Measurements from ENCODE around the gene FAM81A.
A peak's percentile ranks its signal among the peaks of the same experiment; 100 is the strongest.
"Not testable (repeated sequence)": the region's sequence is repeated elsewhere in the genome, so short reads cannot be mapped to it uniquely, and the experiment has no call there.

Gene FAM81A

DNA sequence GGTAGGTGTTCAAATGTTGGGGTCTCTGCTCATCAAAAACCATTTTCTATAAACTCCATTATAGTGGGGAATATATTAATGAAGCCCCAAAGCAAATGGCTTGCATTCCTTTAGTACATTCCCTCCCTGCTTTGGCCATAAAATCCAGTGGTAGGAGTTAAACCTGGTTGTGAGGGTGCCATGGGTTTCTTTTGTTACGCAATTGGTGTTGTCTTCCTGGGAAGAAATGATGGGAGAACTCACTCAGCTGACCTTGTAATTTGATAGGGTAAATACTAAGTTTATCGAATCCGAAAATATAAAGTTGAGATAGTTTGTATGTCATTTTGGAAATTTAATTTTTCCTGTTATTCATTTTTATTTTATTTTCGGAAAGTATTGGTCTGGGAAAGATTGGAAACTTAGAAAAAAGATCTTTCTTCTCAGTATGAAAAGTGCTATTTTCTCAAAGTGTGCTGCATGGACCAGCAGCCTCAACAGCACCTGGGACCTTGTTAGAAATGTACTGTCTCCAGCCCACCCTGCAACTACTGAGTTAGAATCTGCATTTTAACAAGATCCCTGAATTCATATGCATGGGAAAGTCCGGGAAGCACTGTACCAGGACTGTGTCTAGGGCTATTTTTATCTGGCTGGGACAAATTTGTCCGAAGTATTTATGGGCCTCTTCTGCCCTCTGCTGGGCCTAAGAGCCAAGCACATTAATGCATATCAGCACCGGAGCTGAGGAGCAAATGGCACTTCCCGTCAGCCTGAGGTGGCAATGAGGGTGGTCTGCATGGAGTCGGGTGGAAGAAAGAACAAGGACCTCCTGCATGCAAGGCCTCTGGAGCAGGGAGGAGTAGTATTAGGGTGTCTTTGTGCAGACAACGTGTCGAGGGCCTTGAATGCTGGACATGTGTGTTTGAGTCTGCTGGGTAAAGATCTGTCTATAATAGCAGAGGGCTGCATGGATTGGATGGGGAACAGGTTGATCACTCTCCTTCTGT is 54.7 kb downstream of the FAM81A start:
- DNase-seq: peak; percentile 59

DNA sequence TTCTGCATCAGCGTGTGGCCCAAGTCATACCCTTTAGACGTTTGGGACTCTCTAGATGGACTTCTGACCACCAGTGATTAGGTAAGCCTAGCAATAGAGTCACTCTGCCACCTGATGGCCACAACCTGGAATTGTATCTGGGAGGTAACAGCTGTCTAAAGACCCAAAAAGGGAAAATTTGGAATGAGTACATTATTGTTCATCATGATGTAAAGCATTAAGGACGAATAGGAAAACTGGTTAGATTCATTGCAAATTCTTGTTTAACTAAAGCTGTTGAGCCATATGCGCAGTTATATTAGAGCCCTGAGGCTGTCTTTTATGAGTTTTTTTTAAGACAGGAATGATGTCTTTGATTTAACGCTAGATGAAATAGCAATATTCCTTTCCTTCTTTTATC is 63.6 kb downstream of the FAM81A start:
- peak; percentile 26 for DNase-seq

DNA sequence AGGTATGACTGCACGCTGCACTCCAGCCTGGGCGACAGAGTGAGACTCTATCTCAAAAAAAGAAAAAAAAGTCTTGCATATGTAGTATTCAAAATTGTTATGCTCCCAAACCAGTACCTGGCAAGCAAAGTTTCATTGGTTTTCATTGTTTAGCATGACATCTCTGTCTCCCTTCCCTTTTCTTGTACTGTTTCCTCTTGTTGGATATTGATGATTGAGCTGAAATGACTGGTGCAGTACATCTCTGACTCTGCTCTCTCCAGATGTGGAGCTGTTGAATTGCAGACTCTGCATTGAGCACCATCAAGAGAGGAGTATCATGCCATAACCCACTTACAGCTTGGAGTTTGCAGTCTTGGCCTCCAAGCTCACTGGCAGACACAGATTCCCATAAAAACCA is 77.2 kb downstream of the FAM81A start:
- no peak for DNase-seq

DNA sequence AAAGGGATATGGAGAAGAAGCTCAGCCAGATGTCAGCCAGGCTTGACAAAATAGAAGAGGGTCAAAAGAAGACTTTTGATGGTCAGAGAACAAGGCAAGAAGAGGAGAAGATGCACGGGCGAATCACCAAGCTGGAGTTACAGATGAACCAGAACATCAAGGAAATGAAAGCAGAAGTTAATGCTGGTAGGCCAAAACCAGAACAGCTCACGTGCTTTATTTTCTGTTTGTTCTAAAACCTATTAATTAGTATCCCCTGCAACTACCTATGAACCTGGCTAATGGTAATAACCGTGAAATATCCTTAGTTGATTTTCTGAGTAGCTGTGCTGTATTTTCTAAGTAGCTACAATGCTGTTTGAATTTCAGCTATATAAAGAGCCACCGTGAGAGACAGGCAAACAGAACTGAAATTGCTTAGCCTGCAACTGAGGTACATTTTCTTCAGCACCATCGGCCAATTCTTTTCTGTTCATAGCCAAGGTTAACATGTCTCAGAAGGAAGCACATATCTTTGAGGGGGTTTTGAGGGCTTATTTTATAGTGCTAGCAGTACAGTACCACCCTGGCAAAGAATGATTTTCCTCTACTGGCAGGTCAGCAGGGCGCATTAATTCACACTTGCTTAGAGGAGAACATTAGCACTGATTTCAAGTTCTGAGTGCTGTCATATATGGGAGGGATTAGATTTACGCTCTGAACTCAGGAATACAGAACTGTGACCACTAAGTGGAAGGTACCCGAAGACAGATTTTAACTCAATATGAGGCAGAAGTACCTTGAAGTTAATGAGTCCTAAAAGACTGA is 78.9 kb downstream of the FAM81A start:
- DNase-seq: no peak

DNA sequence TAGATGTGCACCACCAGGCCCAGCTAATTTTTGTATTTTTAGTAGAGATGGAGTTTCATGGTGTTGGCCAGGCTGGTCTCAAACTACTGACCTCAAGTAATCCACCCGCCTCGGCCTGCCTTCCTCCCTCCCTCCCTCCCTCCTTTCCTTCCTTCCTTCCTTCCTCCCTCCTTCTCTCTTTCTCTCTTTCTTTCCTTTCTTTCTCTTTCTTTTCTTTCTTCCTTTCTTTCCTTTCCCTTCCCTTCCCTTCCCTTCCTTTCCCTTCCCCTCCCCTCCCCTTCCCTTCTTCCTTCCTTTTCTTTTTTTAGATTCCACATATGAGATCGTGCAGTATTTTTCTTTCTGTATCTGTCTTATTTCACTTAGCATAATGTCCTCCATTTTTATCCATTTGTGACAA is 81.3 kb downstream of the FAM81A start:
- no peak for DNase-seq

DNA sequence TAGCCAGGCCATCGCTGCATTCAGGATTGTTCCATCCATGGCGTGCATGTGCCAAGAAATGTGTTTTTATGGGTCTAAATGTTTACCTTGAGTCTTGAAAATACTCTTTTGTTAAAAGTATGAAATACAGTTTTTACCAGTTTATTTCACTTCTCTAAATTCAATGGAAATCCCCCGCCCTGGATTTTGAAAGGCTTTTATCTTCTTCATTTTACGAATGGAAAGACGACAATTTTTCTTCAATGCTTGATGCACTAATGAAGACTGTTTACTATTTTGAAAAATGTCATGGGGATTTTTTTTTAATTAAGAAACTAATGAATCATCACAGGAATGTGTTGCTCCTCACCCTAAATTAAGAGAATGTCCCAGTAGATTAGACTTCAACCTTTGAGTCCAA is 83.5 kb downstream of the FAM81A start:
- DNase-seq: no peak

DNA sequence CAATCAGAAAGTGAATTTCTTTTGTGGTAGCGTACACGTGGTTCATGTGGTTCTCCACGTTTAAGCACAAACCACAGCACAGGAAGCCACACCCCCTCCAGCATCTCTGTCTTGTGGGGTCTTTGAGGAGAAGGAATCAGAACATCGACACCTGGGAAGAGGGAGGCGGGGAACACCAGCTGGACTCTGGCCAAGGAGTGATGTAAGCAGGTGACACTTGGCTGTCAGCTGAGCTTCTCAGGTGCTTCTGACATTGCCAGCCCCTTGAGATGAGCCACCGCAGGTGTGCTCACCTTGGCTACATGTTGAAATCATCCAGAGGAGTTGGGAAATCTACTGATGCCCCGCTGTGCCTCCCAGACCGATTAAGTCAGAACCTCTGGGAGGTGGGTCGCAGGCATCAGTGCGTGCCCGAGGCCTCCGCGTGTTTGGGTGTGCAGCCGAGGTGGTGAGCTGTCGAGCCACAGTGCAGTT is 85.0 kb downstream of the FAM81A start:
- peak; percentile 62 for DNase-seq

DNA sequence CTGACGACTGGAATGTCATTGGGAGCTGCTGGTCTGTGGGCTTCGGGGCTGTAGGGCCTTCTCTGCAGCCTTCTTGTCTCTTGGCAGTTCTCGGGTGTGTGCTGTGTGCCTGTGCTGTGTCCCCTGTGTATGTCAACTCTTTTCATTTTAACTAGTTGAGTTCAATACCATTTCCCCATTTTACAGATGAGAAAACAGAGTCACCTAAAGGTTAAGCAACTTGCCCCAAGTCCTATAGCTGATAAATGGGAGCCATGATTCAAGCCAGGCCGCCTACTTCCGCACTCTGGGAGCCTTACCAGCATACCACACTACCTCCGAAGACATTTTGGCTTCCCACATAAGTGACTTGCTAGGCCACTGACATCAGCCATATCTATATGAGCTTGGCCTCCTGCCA is 85.7 kb downstream of the FAM81A start:
- DNase-seq: no peak

DNA sequence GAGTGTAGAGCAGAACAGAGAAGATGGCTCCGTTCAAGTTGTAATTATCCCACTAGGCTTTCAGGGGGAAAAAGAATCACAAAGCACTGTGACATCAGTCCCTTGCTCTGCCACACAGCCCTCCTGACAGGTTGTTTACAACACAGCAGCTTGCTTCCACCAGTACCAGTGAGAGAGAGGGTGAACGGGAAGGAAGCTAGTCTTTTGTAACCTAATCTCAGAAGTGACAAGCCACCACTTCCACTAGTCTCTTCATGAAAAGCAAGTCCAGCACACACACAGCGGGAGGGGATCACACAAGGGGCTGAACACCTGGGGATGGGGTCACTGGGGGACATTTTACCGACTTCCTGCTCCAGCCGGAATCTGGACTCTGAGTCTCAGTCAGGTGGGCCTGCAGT is 86.3 kb downstream of the FAM81A start:
- DNase-seq: peak; percentile 22

DNA sequence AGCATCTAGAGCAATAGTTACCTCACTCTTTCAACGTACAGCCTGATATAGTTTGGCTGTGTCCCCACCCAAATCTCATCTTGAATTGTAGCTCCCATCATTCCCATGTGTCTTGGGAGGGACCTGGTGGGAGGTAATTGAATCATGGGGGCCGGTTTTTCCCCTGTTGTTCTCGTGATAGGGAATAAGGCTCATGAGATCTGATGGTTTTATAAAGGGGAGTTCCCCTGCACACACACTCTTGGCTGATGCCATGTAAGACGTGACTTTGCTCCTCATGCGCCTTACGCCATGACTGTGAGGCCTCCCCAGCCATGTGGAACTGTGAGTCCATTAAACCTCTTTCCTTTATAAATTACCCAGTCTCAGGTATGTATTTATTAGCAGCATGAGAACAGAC is 88.5 kb downstream of the FAM81A start:
- not testable (repeated sequence) for DNase-seq

DNA sequence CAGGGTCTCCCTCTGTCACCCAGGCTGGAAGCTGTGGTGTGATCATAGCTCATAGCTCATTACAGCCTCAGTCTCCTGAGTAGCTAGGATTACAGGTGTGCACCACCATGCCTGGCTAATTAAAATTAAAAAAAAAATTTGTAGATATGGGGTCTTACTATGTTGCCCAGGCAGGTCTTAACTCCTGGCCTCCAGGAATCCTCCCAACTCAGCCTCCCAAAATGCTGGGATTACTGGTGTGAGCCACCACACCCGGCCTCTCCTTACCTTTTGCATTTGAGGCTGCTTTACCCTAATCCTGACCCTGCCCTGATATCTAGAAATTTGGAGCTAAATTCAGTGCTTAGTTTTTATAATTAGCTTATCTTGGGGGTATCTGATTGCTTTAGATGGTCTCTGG is 90.4 kb downstream of the FAM81A start:
- DNase-seq: no peak

DNA sequence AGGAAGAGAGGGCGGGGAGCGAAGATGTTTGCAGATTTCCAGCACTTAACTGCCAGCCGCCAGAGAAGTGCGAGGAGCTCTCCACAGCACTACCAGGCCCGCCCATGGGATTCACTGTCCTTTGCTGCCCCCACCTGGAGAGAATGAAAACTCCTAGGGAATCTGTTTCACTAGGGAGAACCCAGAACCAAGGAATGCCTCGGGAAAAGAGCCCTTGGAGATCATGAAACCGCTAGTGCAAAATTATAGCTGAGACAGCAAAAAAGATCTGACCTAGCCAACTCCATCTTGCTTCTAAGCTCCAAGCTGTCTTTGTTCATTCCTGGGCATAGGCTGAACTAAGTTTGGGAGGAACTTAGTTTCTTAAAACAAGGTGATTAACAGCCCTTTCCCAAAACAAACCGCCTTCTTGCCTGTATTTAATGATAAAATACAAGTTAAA is 91.0 kb downstream of the FAM81A start:
- peak; percentile 74 for DNase-seq

DNA sequence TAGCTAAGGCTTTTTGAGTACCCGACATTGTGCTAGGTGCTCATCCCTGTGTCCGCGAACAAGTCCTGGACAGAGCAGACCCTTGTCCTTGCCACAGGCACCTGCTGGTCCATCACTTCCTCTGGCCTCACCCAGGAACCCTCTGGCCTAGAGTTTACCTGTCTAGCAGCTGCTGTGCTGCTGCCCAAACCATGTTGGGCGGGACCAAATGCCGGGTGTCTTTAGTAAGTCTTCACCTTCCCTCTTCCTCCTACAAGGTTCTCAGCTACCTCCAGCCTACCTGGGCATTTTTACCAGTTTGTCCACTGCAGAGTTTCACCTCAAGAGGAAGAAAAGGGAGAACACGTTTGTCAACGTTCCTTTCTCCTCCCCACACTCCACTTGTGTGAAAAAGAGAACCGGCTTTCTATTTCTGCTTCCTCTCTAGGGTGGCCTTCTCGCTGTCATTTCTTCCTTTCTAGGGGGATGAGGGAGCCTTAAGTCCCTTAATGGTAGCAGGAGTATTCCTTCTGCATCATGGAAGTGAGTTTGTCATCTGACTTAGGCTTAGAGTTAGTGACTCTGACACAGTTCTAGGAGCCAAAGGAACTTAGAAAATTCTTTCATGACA is 93.2 kb downstream of the FAM81A start:
- no peak for DNase-seq

DNA sequence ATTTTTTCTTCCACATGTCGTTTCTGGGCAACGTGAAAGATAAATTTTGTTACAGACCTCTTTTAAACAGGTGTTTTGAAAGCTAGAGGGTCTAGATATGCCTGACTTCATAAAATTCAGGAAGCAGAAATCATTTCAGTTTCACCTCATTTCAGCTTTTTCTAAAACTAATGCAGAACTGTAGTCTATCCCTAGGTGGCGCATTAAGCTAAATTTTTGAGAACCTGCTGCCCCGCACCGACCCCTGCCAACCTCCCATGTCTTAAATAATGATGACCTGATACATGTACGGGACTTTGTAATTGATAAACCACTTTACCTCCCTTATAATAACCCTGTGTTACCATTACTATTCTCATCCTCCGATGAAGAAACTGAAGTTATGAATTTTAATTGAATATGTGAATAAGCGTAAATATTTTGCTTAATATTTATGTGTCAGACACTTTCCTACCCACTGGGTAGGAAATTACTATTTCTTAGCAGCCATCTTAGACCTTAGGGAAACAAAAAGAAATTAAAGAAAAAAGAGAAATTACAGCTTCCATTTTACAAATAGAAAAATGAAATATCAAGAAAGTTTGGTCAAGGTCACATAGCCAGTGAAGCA is 94.9 kb downstream of the FAM81A start:
- peak; percentile 42 for DNase-seq

DNA sequence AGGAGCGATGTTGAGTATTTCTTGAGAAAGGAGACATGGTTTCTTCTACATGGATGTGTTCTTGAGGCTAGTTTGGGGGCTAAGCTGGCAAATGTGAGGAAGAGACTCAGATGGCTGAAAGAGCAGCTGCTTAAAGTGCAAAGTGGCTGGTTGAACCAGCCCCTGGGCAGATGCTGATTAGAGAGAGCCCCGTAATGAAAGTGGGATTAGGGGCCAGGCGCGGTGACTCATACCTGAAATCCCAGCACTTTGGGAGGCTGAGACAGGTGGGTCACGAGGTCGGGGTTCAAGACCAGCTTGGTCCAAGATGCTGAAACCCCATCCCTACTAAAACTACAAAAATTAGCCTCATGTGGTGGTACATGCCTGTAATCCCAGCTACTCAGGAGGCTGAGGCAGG is 98.6 kb downstream of the FAM81A start:
- no peak for DNase-seq

DNA sequence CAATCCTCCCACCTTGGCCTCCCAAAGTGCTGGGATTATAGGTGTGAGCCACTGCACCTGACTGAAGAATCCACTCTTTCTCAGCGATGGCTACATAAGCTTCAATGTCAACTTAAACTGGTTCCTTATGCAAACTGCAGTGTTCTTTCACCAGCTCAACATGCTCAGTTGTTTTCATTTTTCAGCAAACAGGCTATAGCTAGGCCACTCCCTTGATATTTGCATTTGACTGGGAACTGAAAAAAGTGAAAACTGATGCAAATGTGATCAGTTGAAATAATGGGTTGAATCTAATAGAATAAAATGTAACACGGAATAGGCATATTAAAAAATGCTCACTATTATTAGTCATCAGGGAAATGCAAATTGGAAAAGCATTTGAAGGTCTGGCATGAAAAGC is 99.4 kb downstream of the FAM81A start:
- no peak for DNase-seq

DNA sequence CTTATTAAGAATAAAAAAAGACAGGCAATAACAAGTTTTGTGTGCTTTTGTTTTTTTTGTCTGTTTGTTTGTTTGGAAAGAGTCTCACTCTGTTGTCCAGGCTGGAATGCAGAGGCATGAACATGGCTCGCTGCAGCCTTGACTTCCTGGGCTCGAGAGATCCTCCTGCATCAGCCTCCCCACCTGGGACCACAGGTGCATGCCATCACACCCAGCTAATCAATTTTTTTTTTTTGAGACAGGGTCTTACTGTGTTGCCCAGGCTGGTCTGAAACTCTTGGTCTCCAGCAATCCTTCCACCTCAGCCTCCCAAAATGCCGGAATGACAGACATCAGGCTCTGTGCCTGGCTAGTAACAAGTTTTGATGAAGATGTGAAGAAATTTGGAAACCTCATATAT is 100.5 kb downstream of the FAM81A start:
- DNase-seq: no peak

DNA sequence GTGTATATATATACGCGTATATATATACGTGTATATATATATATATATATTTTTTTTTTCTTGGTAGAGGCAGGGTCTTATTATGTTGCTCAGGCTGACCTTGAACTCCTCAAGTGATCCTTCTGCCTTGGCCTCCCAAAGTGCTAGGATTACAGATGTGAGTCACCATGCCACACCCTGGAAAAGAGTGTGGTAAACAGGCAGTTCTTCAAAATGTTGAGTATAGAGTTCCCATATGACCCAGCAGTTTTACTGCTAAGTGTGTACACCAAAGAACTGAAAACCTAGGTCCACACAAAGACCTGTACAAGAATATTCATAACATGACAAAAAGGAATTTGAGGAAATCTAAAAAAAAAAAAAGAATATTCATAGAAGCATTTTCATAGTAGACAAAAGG is 101.8 kb downstream of the FAM81A start:
- no peak for DNase-seq

DNA sequence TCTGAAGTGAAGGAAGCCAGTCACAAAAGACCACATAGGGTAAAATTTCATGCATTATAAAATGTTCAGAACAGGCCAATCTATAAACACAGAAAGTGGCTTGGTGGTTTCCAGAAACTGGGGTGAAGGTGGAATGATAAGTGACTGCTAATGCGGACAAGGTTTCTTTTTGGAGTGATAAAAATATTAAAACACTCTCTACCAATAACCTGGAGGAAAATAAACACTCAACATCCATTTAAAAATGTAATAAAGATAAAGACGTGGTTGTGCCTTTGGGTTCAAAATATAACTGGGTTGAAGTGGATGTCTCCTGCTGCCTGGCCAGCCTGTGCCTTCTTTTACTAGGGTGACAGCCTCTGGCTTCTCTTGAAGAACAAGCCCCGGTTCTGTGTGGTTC is 102.7 kb downstream of the FAM81A start:
- DNase-seq: no peak

DNA sequence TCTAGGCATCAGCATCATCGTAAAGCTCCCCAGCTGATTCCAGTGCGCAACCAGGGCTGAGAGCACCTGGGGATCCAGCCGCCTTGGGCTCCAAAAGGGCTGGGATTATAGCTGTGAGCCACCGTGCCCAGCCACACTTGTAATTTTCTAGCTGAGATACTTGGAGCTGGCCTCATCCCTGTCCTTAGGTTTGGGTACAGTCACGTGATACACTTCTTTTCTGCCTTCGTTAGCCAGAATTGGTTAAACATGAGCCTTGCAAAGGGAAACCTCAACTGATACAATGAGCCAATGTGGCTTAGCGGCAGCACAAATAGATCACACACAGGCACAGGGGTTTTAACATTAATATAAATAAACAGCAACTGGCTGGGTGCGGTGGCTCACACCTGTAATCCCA is 103.8 kb downstream of the FAM81A start:
- no peak for DNase-seq

DNA sequence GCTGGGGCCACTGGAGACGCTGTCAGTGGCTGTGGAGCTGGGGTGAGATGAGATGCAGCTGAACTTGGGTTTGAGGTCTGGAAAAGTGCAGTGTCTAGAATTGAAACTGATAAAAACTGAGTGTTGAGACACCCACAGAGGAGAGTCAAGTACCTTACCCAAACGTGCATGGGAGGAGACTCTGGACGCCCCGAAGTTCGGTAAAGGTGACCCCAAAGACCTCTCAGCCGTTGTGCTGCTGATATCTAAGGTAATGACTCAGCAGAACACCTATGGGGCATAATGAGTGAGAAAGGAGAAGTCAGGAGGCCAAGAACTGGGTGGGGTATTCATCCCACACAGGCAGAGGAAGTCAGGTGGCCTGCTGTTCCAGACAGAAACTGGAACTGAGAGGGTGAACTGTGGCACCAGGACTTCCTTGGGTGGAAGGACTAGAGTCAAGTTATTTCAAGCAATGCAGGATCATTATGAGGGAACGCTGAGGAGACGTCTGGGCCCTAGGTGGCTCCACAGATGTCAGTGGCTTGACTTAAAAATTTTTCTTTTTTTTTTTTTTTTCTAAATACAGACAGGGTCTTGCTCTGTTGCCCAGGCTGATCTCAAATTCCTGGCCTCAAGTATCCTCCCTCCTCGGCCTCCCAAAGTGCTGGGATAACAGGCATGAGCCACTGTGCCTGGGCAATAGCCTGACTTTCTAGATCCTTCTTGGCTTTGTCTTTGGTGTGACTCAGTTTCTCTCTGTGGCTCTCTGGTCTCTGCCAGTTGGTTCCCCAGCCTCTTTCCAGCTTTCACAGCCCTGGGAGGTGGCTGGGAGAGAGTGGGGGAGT is 105.9 kb downstream of the FAM81A start:
- no peak for DNase-seq

DNA sequence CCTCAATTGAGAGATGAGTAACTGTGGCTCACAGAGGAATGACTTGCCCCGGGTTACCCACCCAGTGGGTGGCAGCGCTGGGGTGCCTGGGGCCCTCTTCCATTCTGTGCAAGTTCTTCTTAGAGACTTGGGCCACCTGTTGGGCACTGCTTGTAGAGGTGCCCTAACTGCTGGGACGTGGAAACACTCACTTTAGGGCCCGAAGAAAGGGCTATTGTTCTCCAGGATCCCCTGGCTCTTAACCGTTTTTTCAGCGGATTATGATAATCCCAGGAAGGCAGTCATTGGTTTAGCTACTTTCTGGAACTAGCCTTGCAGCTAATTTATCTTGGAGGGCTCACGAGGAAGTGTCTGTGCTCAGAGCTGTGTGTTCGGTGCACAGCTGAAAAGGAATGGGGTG is 107.6 kb downstream of the FAM81A start:
- DNase-seq: no peak
